Esophagus (tissue), 2 donors: ENCODE measurements around the gene UNC5B. TPM values are rescaled to one million over a fixed set of nuclear protein-coding genes. Genes with fewer than 3 reads are reported as not detected.

Source experiments
- H3K27ac ChIP-seq, 2 donors: one replicate each; pipeline ENCODE4 v1.5.1; 2013; ENCODE audit warnings: low read depth in 2 of 2, mild to moderate bottlenecking in 2 of 2, inconsistent platforms in 1 of 2, low read length in 1 of 2, moderate library complexity in 1 of 2
- H3K27me3 ChIP-seq, 2 donors: one replicate each; pipeline ENCODE4 v1.6.1; 2013; ENCODE audit warnings: low read length in 2 of 2, control low read depth in 1 of 2, mild to moderate bottlenecking in 1 of 2; ENCODE audit not compliant: insufficient read depth in 2 of 2, control insufficient read depth in 1 of 2
- H3K36me3 ChIP-seq, 2 donors: one replicate each; pipeline ENCODE4 v1.6.1; 2013; ENCODE audit warnings: low read length in 1 of 2; ENCODE audit not compliant: control insufficient read depth in 2 of 2, insufficient read depth in 2 of 2
- H3K4me1 ChIP-seq, 2 donors: one replicate each; pipeline ENCODE4 v1.6.1; 2013; ENCODE audit warnings: low read length in 1 of 2; ENCODE audit not compliant: control insufficient read depth in 2 of 2, insufficient read depth in 2 of 2
- H3K4me3 ChIP-seq, 2 donors: one replicate each; pipeline ENCODE4 v1.5.1; 2013; ENCODE audit warnings: low read length in 2 of 2, mild to moderate bottlenecking in 2 of 2, low read depth in 1 of 2, moderate library complexity in 1 of 2
- H3K9me3 ChIP-seq, 2 donors: one replicate each; pipeline ENCODE4 v1.6.1; 2013; ENCODE audit warnings: mild to moderate bottlenecking in 2 of 2, low read depth in 1 of 2, low read length in 1 of 2, moderate library complexity in 1 of 2; ENCODE audit not compliant: control insufficient read depth in 2 of 2, insufficient read depth in 1 of 2
- WGBS, 2 donors: extraction: QIAGEN DNeasy Blood & Tissue Kit; methylation state at CpG; one replicate each; pipeline ENCODE4 v1.1.7; 2013; 5-methylcytosine and 5-hydroxymethylcytosine counted together
- polyA plus RNA-seq, 2 donors: library from polyadenylated mRNA; stranded (reverse); fragments of 200-250 nt; gene quantifications; one replicate each; pipeline ENCODE4 v1.2.3, GENCODE V29; 2013
- donor health status: healthy with polysubstance abuse.
- donor health status: Bipolar disorder and iron deficiency.

The UNC5B gene
- polyA plus RNA-seq, 2 donors = 7.6 to 12.2 TPM

GRCh38 chr10:71277914-71278665, 65.7 kb downstream of the UNC5B start:
- Histone ChIP-seq H3K27ac (no peak overlapping the region), H3K4me3 (no peak overlapping the region), H3K36me3 (peaks cover 0 to 16% of the 10 kb centered on the region in 2 donors), H3K4me1 (no peaks in the 10 kb centered on the region), H3K27me3 (no peaks in the 10 kb centered on the region), H3K9me3 (no peaks in the 10 kb centered on the region)
- 87 to 90% methylated on average over 11 of the region's 11 CpGs for WGBS, 2 donors

DNA sequence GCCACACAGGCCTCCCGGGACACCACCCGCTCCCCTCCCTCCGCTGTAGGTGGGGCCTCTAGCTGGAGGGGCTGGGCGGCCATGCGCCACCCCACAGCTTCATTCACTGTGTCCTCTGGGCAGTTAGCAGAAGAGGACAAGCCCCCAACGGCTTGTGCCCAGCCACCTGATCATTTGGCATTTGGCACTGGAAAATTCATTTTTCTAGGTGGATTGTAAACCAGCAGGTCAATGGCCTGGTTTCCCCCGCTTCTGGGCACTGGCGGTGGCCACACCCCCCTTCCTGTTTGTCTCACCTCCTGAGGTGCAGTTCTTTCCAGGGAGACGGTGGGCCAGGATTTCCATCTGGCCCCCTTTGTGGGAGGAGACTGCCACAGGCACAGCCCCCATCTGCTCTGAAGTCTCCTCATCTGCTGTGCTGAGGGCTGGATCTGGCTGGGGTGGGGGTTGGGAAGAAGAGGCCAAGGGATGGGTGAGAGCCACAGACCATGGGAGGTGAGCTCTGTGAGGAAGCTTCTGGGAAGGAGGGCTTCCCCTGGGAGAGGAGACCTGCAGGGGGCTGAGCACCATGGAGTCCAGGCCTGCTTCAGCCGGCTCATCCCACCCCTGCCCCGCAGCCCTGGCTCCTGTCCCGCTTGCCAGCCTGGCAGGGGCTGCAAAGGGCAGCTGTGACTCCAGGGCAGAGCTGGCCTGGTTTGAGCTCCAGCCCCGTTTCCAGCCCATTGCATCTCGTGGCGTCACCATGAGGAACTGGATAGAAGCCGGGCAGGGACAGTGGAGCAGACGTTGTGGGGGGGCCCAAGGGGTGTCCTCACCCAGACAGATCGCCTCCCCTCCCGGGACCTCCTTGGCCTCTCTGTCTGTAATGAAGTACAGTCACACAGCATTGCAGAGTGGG, 66.6 kb downstream of the UNC5B start:
- H3K27ac ChIP-seq = no peak overlapping the region
- H3K9me3 ChIP-seq = no peaks in the 10 kb centered on the region
- no peaks in the 10 kb centered on the region for H3K27me3 ChIP-seq
- H3K36me3 ChIP-seq = peaks cover 0 to 20% of the 10 kb centered on the region in 2 donors
- 76% methylated on average over 19 of the region's 19 CpGs for WGBS, 2 donors
- no peaks in the 10 kb centered on the region for H3K4me1 ChIP-seq
- no peak overlapping the region for H3K4me3 ChIP-seq

DNA sequence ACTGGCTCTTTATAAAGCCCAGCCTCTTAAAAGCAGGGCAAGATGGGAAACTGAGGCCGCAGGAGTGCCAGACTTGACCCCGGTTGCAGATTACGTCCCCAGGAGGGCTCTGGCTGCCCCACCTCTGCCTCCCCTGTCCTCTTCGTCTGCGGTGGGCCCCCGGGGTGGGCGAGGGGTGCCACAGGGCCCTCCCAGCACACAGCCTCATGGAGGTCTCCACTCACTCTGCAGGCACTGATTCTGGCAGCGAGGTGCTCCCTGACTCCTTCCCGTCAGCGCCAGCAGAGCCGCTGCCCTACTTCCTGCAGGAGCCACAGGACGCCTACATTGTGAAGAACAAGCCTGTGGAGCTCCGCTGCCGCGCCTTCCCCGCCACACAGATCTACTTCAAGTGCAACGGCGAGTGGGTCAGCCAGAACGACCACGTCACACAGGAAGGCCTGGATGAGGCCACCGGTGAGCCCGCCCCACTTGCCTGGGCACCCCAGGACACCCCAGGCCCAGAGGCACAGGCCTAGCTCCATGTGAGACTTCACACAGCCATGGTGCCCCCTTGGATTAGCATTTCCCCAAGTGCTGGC, 67.3 kb downstream of the UNC5B start:
- WGBS, 2 donors = 83 to 89% methylated on average over 22 of the region's 22 CpGs
- no peak overlapping the region for H3K4me3 ChIP-seq
- peaks cover 0 to 22% of the 10 kb centered on the region in 2 donors for H3K36me3 ChIP-seq
- H3K27me3 ChIP-seq = no peaks in the 10 kb centered on the region
- no peaks in the 10 kb centered on the region for H3K4me1 ChIP-seq
- no peak overlapping the region for H3K27ac ChIP-seq
- no peaks in the 10 kb centered on the region for H3K9me3 ChIP-seq

DNA sequence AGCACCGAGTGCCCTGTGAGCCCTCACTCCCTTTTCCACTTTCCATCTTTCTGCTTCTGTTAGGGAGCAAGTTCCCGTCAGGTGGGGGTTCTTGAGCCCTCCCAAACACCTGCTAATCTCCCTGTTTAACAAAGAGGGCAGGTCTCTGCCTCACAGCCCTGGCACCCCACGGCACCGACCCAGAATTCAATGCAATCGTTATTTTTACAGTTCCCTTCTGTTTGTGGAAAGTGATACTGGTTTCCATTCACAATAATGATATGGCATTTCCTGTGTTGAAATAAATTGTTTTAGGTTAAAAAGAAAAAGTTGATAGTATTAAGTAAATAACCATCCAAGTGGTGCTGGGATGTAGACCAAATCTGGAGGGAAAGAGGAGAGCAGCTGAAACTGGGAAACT, 67.8 kb downstream of the UNC5B start:
- Histone ChIP-seq H3K4me3 (no peak overlapping the region), H3K4me1 (no peaks in the 10 kb centered on the region), H3K36me3 (peaks cover 0 to 22% of the 10 kb centered on the region in 2 donors), H3K27ac (no peak overlapping the region), H3K27me3 (no peaks in the 10 kb centered on the region), H3K9me3 (no peaks in the 10 kb centered on the region)
- 79 to 83% methylated on average over 5 of the region's 5 CpGs for WGBS, 2 donors

- WGBS, 2 donors = 41 to 63% methylated on average over 3 of the region's 3 CpGs
- Histone ChIP-seq H3K27me3 (no peaks in the 10 kb centered on the region), H3K36me3 (peaks cover 0 to 24% of the 10 kb centered on the region in 2 donors), H3K4me1 (no peaks in the 10 kb centered on the region), H3K4me3 (no peak overlapping the region), H3K9me3 (no peaks in the 10 kb centered on the region), H3K27ac (no peak overlapping the region)
Observed at GRCh38 chr10:71280825-71281224, 68.5 kb downstream of the UNC5B start.

DNA sequence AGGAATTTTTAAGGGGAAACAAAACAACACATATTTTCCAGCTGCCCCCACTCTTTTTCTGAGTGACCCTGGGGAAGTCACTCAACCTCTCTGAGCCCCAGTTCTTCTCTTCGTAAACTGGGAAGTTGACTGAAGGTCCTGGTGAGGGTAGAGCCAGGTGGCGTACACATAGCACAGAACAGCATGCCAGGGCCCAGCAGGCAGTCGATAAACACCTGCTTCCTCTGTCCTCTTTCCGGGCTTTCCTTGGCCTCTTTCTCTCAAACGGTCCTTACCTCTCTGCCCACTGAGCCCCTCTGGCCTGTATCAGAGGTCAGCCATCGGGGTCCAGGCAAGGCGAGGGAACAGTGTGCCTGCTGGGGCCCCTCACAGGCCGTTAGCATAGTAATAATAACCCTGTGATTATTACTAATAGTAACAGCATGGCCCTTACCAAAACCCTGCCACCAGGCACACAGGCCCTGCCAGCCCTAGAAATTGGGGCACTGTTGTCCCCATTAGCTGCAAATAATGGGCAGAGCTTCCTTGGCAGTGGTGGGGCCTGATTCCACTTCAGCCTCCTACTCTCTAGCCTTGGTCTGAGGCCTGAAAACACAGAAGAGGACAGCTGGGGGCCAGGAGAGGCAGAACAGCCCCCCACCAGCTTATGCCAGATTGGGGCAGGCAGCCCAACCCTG, 69.4 kb downstream of the UNC5B start:
- WGBS, 2 donors = 80 to 90% methylated on average over 8 of the region's 8 CpGs
- no peaks in the 10 kb centered on the region for H3K4me1 ChIP-seq
- H3K27me3 ChIP-seq = no peaks in the 10 kb centered on the region
- H3K9me3 ChIP-seq = no peaks in the 10 kb centered on the region
- peaks cover 0 to 30% of the 10 kb centered on the region in 2 donors for H3K36me3 ChIP-seq
- no peak overlapping the region for H3K27ac ChIP-seq
- no peak overlapping the region for H3K4me3 ChIP-seq

- Histone ChIP-seq H3K9me3 (no peaks in the 10 kb centered on the region), H3K27ac (no peak overlapping the region), H3K4me1 (no peaks in the 10 kb centered on the region), H3K27me3 (no peaks in the 10 kb centered on the region), H3K4me3 (no peak overlapping the region), H3K36me3 (peaks cover 0 to 35% of the 10 kb centered on the region in 2 donors)
- WGBS, 2 donors = 91% methylated on average over 2 of the region's 2 CpGs
Observed at GRCh38 chr10:71282323-71282680, 69.9 kb downstream of the UNC5B start.

- Histone ChIP-seq H3K4me1 (no peaks in the 10 kb centered on the region), H3K4me3 (no peak overlapping the region), H3K27me3 (no peaks in the 10 kb centered on the region), H3K36me3 (peaks cover 0 to 45% of the 10 kb centered on the region in 2 donors), H3K27ac (no peak overlapping the region), H3K9me3 (no peaks in the 10 kb centered on the region)
- WGBS, 2 donors = 80 to 89% methylated on average over 6 of the region's 6 CpGs
Observed at GRCh38 chr10:71283410-71283809, 71.0 kb downstream of the UNC5B start.

- Histone ChIP-seq H3K4me1 (no peaks in the 10 kb centered on the region), H3K27ac (no peak overlapping the region), H3K4me3 (no peak overlapping the region), H3K27me3 (no peaks in the 10 kb centered on the region), H3K36me3 (peaks cover 0 to 46% of the 10 kb centered on the region in 2 donors), H3K9me3 (no peaks in the 10 kb centered on the region)
- 84 to 90% methylated on average over 10 of the region's 10 CpGs for WGBS, 2 donors
Observed at GRCh38 chr10:71283876-71284275, 71.5 kb downstream of the UNC5B start.
